ENCODE data around the gene ZKSCAN5.
"Not testable (repeated sequence)": the region's sequence is repeated elsewhere in the genome, so short reads cannot be mapped to it uniquely, and the experiment has no call there.

The ZKSCAN5 gene

GRCh38 chr7:99576251-99576650 is 71.8 kb downstream of the ZKSCAN5 start:
- no peaks in the 10 kb centered on the region for H3K9me3 ChIP-seq (ENCODE audit: low read length)
- no peak overlapping the region for H3K27ac ChIP-seq (ENCODE audit: low read depth, low read length)

DNA sequence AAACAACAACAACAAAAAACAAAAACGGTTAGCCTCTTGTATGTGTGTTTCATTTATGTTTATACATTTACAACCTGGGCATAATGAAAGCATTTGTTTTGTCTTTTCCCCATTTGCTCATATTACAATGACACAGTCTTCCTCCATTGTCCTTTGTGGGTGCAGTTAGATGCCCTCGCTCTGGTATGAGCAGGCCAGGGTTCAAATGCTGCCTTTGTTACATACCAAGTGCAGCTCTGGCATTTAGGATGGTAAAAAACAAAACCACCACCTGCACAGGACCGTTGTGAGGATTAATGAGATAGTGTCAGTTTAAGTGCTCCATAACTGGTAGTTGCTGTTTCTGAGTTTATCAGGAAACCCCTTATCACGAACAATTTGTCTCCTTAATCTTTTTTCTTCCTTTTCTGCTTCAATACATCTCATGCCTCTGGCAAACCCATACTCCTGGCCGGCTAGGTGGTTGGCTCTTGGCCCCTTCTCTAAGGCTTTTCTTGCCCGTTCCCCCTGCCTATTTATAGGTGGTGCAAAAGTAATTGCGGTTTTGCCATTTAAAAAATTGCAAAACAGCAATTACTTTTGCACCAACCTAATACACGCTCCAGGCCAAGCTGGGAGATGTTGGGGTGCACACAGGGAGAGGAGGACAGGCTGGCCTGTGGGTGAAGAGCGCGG is 75.0 kb downstream of the ZKSCAN5 start:
- no peaks in the 10 kb centered on the region for H3K27me3 ChIP-seq (ENCODE audit: control insufficient read depth in 1 of 2, insufficient read depth in 2 of 2, low read length in 2 of 2)
- peak overlapping the region; percentile 77 for H3K27ac ChIP-seq (ENCODE audit: low read depth, low read length)
- no peaks in the 10 kb centered on the region for H3K36me3 ChIP-seq (ENCODE audit: insufficient read depth, low read length)
- H3K4me1 ChIP-seq (ENCODE audit: insufficient read depth, low read length), result no peaks in the 10 kb centered on the region
- peak overlapping the region; percentile 55 for H3K9ac ChIP-seq (ENCODE audit: low read length)
- H3K4me3 ChIP-seq (ENCODE audit: low read depth in 1 of 2, low read length in 2 of 2), result peak overlapping the region; percentile 70 to 80
- H3K9me3 ChIP-seq (ENCODE audit: low read length), result no peaks in the 10 kb centered on the region

More at GRCh38 chr7:99576251-99576650, 71.8 kb downstream of the ZKSCAN5 start:
- Histone ChIP-seq H3K4me3 (ENCODE audit: low read depth in 1 of 2, low read length in 2 of 2) (no peak overlapping the region), H3K9ac (ENCODE audit: low read length) (no peak overlapping the region), H3K27me3 (ENCODE audit: control insufficient read depth in 1 of 2, insufficient read depth in 2 of 2, low read length in 2 of 2) (no peaks in the 10 kb centered on the region), H3K4me1 (ENCODE audit: insufficient read depth, low read length) (no peaks in the 10 kb centered on the region), H3K36me3 (ENCODE audit: insufficient read depth, low read length) (peaks cover 23% of the 10 kb centered on the region)

DNA sequence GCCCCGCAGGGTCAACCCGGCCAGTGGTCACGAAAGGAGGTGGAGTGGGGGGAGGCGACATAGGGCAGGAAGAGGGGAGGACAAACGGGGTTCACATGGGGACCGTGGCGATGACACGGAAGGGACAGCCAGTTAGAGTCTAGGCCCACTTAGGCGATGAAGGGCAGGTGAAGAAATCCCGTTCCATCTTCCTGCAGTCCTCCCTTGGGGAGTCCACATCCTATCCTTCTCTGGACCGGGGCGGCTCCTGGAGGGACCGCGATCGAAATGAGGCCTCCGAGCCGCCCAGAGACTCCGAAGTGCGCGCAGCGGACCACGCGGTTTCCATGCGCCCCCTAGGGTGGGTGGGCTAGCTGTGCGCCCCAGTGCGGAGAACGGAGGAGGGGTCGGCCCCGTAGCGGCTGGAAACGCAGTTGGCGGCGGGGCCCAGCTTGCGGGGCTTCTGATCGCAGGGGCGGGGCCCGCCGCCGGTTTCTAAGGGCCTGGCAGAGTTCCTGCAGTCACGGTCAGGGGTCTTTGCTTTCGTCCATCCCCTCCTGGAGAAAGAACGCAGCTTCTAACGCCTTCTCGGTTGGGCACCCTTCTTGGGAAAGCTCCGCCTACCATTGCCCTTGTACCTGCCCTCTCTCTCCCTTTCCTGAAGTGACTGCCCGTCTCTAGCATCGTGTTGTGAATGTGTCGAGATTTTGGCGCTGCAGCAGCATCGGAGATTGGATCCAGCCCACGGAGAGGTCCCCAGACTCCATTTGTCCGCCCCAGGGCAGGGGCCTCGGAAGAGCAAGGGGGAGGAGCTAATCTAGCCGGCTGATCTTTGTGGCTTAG is 75.7 kb downstream of the ZKSCAN5 start:
- H3K9ac ChIP-seq (ENCODE audit: low read length), result peak overlapping the region; percentile 55
- no peaks in the 10 kb centered on the region for H3K9me3 ChIP-seq (ENCODE audit: low read length)
- no peaks in the 10 kb centered on the region for H3K36me3 ChIP-seq (ENCODE audit: insufficient read depth, low read length)
- H3K27me3 ChIP-seq (ENCODE audit: control insufficient read depth in 1 of 2, insufficient read depth in 2 of 2, low read length in 2 of 2), result no peaks in the 10 kb centered on the region
- no peaks in the 10 kb centered on the region for H3K4me1 ChIP-seq (ENCODE audit: insufficient read depth, low read length)
- H3K27ac ChIP-seq (ENCODE audit: low read depth, low read length), result peak overlapping the region; percentile 77
- peak overlapping the region; percentile 70 to 80 for H3K4me3 ChIP-seq (ENCODE audit: low read depth in 1 of 2, low read length in 2 of 2)

- H3K4me1 ChIP-seq (ENCODE audit: insufficient read depth, low read length); H3K9me3 ChIP-seq (ENCODE audit: low read length); H3K27me3 ChIP-seq (ENCODE audit: control insufficient read depth in 1 of 2, insufficient read depth in 2 of 2, low read length in 2 of 2); H3K36me3 ChIP-seq (ENCODE audit: insufficient read depth, low read length): not testable (repeated sequence)
- Histone ChIP-seq H3K4me3 (ENCODE audit: low read depth in 1 of 2, low read length in 2 of 2) (peak overlapping the region; percentile 70 to 80), H3K9ac (ENCODE audit: low read length) (peak overlapping the region; percentile 55), H3K27ac (ENCODE audit: low read depth, low read length) (peak overlapping the region; percentile 77)
Measured at GRCh38 chr7:99580778-99581332, 76.4 kb downstream of the ZKSCAN5 start.
